Brain microvascular endothelial cell (primary cell): Measurements from ENCODE around the gene COX19.

ENCODE experiments used
- DNase-seq: peaks from one replicate; pipeline ENCODE4 v3.0.0-alpha.2; 2020
- H3K27ac ChIP-seq: fragments of 250-450 bp; sonication (Bioruptor Pico); 2 replicates; pipeline ENCODE4 v1.5.1; 2020; ENCODE audit warnings: mild to moderate bottlenecking, moderate library complexity
- H3K27me3 ChIP-seq: fragments of 250-450 bp; sonication (Bioruptor Pico); replicated peaks from 2 replicates; pipeline ENCODE4 v1.5.1; 2020; ENCODE audit warnings: mild to moderate bottlenecking
- H3K36me3 ChIP-seq: fragments of 250-450 bp; sonication (Bioruptor Pico); replicated peaks from 2 replicates; pipeline ENCODE4 v1.5.1; 2020; ENCODE audit warnings: mild to moderate bottlenecking
- H3K4me3 ChIP-seq: 2 replicates; pipeline ENCODE4 v1.5.1; 2011; ENCODE audit warnings: low read depth, mild to moderate bottlenecking, control low read depth, low read length, moderate library complexity
- in situ Hi-C: cut with HindIII; loops from 2 replicates; pipeline ENCODE4 v1.10.0; 2017; ENCODE audit warnings: low sequenced_read_pairs, low pct_ligation_motif_present
- TF ChIP-seq, protein P1 (sequence below): IDR thresholded peaks from 2 replicates; pipeline ENCODE4 v1.5.1; 2011; ENCODE audit warnings: low read depth, mild to moderate bottlenecking, moderate library complexity, low read length, control low read depth, inconsistent platforms; ENCODE audit errors: missing control alignments

Gene COX19

GRCh38 chr7:951881-952547 lies 23.3 kb downstream of the COX19 start:
- H3K4me3 ChIP-seq: no peak overlapping the region
- H3K27me3 ChIP-seq: peaks cover 2% of the 10 kb centered on the region
- in situ Hi-C loops: no loop called here
- no peak for DNase-seq
- TF ChIP-seq, protein P1, sequence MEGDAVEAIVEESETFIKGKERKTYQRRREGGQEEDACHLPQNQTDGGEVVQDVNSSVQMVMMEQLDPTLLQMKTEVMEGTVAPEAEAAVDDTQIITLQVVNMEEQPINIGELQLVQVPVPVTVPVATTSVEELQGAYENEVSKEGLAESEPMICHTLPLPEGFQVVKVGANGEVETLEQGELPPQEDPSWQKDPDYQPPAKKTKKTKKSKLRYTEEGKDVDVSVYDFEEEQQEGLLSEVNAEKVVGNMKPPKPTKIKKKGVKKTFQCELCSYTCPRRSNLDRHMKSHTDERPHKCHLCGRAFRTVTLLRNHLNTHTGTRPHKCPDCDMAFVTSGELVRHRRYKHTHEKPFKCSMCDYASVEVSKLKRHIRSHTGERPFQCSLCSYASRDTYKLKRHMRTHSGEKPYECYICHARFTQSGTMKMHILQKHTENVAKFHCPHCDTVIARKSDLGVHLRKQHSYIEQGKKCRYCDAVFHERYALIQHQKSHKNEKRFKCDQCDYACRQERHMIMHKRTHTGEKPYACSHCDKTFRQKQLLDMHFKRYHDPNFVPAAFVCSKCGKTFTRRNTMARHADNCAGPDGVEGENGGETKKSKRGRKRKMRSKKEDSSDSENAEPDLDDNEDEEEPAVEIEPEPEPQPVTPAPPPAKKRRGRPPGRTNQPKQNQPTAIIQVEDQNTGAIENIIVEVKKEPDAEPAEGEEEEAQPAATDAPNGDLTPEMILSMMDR: no peak
- no peak overlapping the region for H3K27ac ChIP-seq
- no peaks in the 10 kb centered on the region for H3K36me3 ChIP-seq

GRCh38 chr7:949021-949934 lies 26.1 kb downstream of the COX19 start:
- no peak overlapping the region for H3K27ac ChIP-seq
- TF ChIP-seq, protein P1: no peak
- peaks cover 2% of the 10 kb centered on the region for H3K27me3 ChIP-seq
- H3K4me3 ChIP-seq: no peak overlapping the region
- H3K36me3 ChIP-seq: no peaks in the 10 kb centered on the region
- DNase-seq: no peak
- in situ Hi-C loops: no loop called here

DNA sequence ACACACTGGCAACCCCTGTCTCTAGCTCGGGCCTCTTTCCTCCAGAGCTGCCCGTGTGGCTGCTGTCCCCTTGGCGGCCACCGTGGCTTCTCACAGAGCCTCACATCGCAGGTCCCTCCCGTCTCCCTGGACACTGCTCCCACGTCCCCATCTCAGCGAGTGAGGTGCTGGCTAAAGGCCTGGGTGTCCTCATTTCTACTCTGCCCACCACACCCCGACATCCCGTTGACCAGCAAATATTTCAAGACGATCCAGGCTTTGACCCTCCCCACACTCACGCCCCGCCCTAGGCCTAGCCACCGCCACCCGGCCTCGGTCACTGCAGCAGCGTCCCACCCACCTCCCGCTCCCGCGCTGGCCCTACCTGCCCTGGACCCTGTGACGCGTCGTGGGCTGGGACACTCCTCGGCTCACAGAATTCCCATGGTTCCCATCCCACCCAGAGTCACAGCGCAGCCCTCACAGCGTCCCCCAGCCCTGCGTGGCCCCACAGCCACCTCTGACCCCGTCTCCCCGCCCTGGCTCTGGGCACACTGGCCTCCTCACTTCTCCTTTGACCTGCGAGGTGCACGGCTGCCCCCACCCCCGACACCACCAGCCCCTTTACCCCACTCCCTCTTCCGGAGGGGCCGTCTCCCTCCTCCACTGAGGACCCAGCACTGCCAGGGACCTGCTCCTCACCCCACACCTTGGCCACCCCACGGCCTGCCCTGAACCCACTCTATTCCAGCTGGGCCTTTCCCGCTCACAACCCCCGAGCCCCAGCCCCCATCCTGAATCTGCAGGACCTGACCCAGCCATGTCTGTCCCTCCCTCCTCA lies 27.7 kb downstream of the COX19 start:
- Histone ChIP-seq H3K27me3 (no peaks in the 10 kb centered on the region), H3K36me3 (no peaks in the 10 kb centered on the region), H3K4me3 (no peak overlapping the region), H3K27ac (no peak overlapping the region)
- TF ChIP-seq, protein P1: no peak
- no peak for DNase-seq
- in situ Hi-C loops: no loop called here

- no peak for DNase-seq
Measured at GRCh38 chr7:946256-946996, 28.9 kb downstream of the COX19 start.

More at GRCh38 chr7:946256-946996, 28.9 kb downstream of the COX19 start:
- Histone ChIP-seq H3K27ac (no peak overlapping the region), H3K36me3 (no peaks in the 10 kb centered on the region), H3K4me3 (no peak overlapping the region), H3K27me3 (peaks cover 2% of the 10 kb centered on the region)
- TF ChIP-seq, protein P1: no peak
- in situ Hi-C loops: no loop called here
